BJ (cell line): ENCODE data around the gene BEND3. TPM values are rescaled to one million over a fixed set of nuclear protein-coding genes. Genes with fewer than 3 reads are reported as not detected.

ENCODE experiments used
- CTCF ChIA-PET: fragments of 350-600 bp; formaldehyde crosslinking; extraction: SDS; loops from one replicate; lab custom pipeline; 2021; ENCODE audit warnings: antibody characterized with exemption, inconsistent platforms; lab: Yijun Ruan, JAX
- POLR2A ChIA-PET: fragments of 300-600 bp; sonication (Branson Sonifier 250); formaldehyde crosslinking; extraction: SDS; loops from one replicate; lab custom pipeline; 2021; ENCODE audit warnings: antibody characterized with exemption; lab: Charles Lee
- DNase-seq: peaks from one replicate; pipeline ENCODE4 v3.0.0-alpha.2; 2011; ENCODE audit warnings: low read depth
- H3K27me3 ChIP-seq: 2 replicates; pipeline ENCODE4 v1.6.0; 2011; ENCODE audit warnings: low read length; ENCODE audit not compliant: control insufficient read depth, insufficient read depth
- H3K36me3 ChIP-seq: 2 replicates; pipeline ENCODE4 v1.5.1; 2011; ENCODE audit warnings: low read length; ENCODE audit not compliant: control insufficient read depth, insufficient read depth
- H3K4me3 ChIP-seq: 2 replicates; pipeline ENCODE4 v1.5.1; 2011; ENCODE audit warnings: low read depth, mild to moderate bottlenecking, control low read depth, low read length
- CTCF ChIP-seq: IDR thresholded peaks from 2 replicates; pipeline ENCODE4 v1.5.1; 2011; ENCODE audit warnings: low read depth, mild to moderate bottlenecking, control low read depth, inconsistent platforms, low read length, moderate library complexity; ENCODE audit not compliant: insufficient read depth
- polyA plus RNA-seq: library from polyadenylated mRNA; depleted of rRNA; stranded (reverse); fragments of >200 nt; gene quantifications from 2 replicates; pipeline ENCODE4 v1.2.3, GENCODE V29; 2011

BEND3 gene
- polyA plus RNA-seq, 1 experiment = 0.60 TPM

- ChIA-PET CTCF (no interaction called here), POLR2A (no interaction called here)
- Histone ChIP-seq H3K4me3 (no peak overlapping the region), H3K36me3 (no peaks in the 10 kb centered on the region), H3K27me3 (no peaks in the 10 kb centered on the region)
- DNase-seq = no peak
- TF ChIP-seq CTCF = no peak
These were observed 50.7 kb downstream of the BEND3 start for GRCh38 chr6:107064579-107065065.

GRCh38 chr6:107062691-107063090, 52.6 kb downstream of the BEND3 start:
- ChIA-PET CTCF (no interaction called here), POLR2A (no interaction called here)
- H3K36me3 ChIP-seq = no peaks in the 10 kb centered on the region
- no peaks in the 10 kb centered on the region for H3K27me3 ChIP-seq
- DNase-seq = no peak
- no peak overlapping the region for H3K4me3 ChIP-seq
- TF ChIP-seq CTCF = no peak

- DNase-seq = no peak
- H3K36me3 ChIP-seq = no peaks in the 10 kb centered on the region
- POLR2A ChIA-PET = no interaction called here
- H3K27me3 ChIP-seq = no peaks in the 10 kb centered on the region
- CTCF ChIA-PET = no interaction called here
- no peak overlapping the region for H3K4me3 ChIP-seq
- no peak for TF ChIP-seq CTCF
These were observed 53.9 kb downstream of the BEND3 start for GRCh38 chr6:107061125-107062020.

- CTCF ChIA-PET = interaction anchor here (0.7 kb wide), 1 partner anchor 633 kb away, joined by 3 read pairs; no protein-coding TSS in a partner anchor
- no peaks in the 10 kb centered on the region for H3K36me3 ChIP-seq
- DNase-seq = no peak
- TF ChIP-seq CTCF = no peak
- no peak overlapping the region for H3K4me3 ChIP-seq
- H3K27me3 ChIP-seq = no peaks in the 10 kb centered on the region
- POLR2A ChIA-PET = no interaction called here
These were observed 54.6 kb downstream of the BEND3 start for GRCh38 chr6:107060704-107061103.

GRCh38 chr6:107059606-107060005, 55.7 kb downstream of the BEND3 start:
- Histone ChIP-seq H3K4me3 (no peak overlapping the region), H3K36me3 (no peaks in the 10 kb centered on the region), H3K27me3 (no peaks in the 10 kb centered on the region)
- DNase-seq = no peak
- TF ChIP-seq CTCF = no peak
- ChIA-PET CTCF (interaction anchor here (0.9 kb wide), 1 partner anchor 13 kb away, joined by 3 read pairs; no protein-coding TSS in a partner anchor), POLR2A (interaction anchor here (0.7 kb wide), 1 partner anchor 179 kb away, joined by 9 read pairs; no protein-coding TSS in a partner anchor)
